Upper lobe of right lung (tissue), 1 donor: ENCODE measurements around the gene OTOP2. TPM values are rescaled to one million over a fixed set of nuclear protein-coding genes. Genes with fewer than 3 reads are reported as not detected.

Experiments used
- ATAC-seq: fragments of 200-7000 bp; cut with Tn5 transposase; one replicate; pipeline ENCODE4 v1.9.1; 2020; ENCODE audit warnings: mild to moderate bottlenecking, moderate library complexity
- DNase-seq: peaks from one replicate; pipeline ENCODE4 v3.0.0-alpha.2; 2020
- H3K27ac ChIP-seq: fragments of 200-600 bp; one replicate; pipeline ENCODE4 v1.8.0; 2022
- H3K27me3 ChIP-seq: fragments of 200-600 bp; one replicate; pipeline ENCODE4 v1.8.0; 2022; ENCODE audit warnings: mild to moderate bottlenecking
- H3K36me3 ChIP-seq: fragments of 200-600 bp; one replicate; pipeline ENCODE4 v1.8.0; 2022
- H3K4me1 ChIP-seq: fragments of 200-600 bp; one replicate; pipeline ENCODE4 v1.8.0; 2022
- H3K4me3 ChIP-seq: fragments of 200-600 bp; one replicate; pipeline ENCODE4 v1.8.0; 2022; ENCODE audit warnings: mild to moderate bottlenecking
- H3K9me3 ChIP-seq: fragments of 200-600 bp; one replicate; pipeline ENCODE4 v1.8.0; 2022
- CTCF ChIP-seq: fragments of 200-600 bp; IDR thresholded peaks from one replicate; pipeline ENCODE4 v1.8.0; 2022; ENCODE audit warnings: antibody characterized with exemption
- intact Hi-C: fragments of 100-400 bp; cut with DNase I; formaldehyde crosslinking; loops from one replicate; pipeline ENCODE4 v1.11.0; 2022
- total RNA-seq: library from RNA; stranded (reverse); fragmentation: NEBNext Ultra II Directional; extraction: Animal tissue kit (Norgen Biotek cat#: 25700); gene quantifications from one replicate; pipeline ENCODE4 v1.2.1, GENCODE V29; 2021
- donor health status: DM: no; HTN: yes; CAD: no; lungs with severe emphysema.

The OTOP2 gene
- total RNA-seq, 1 donor from 2014 or later, result not detected

- Histone ChIP-seq H3K9me3 (no peaks in the 10 kb centered on the region), H3K27me3 (no peaks in the 10 kb centered on the region), H3K27ac (no peak overlapping the region), H3K4me1 (no peaks in the 10 kb centered on the region), H3K4me3 (no peak overlapping the region), H3K36me3 (peaks cover 4% of the 10 kb centered on the region)
- no peak for TF ChIP-seq CTCF
- intact Hi-C loops, result no loop called here
- ATAC-seq, result no peak
- no peak for DNase-seq
These were observed 30.0 kb downstream of the OTOP2 start for GRCh38 chr17:74954115-74954514.

- DNase-seq (no peak), ATAC-seq (no peak)
- no peak for TF ChIP-seq CTCF
- no peak overlapping the region for H3K27ac ChIP-seq
- no peaks in the 10 kb centered on the region for H3K4me1 ChIP-seq
- no peaks in the 10 kb centered on the region for H3K9me3 ChIP-seq
- no peak overlapping the region for H3K4me3 ChIP-seq
- peaks cover 4% of the 10 kb centered on the region for H3K36me3 ChIP-seq
- H3K27me3 ChIP-seq, result no peaks in the 10 kb centered on the region
- intact Hi-C loops, result no loop called here
These were observed 30.8 kb downstream of the OTOP2 start for GRCh38 chr17:74954665-74955421.

GRCh38 chr17:74956093-74956492, 32.0 kb downstream of the OTOP2 start:
- intact Hi-C loops, result no loop called here
- H3K36me3 ChIP-seq, result peaks cover 4% of the 10 kb centered on the region
- ATAC-seq, result no peak

GRCh38 chr17:74957935-74958740, 34.1 kb downstream of the OTOP2 start:
- peak; percentile 57 for ATAC-seq
- Histone ChIP-seq H3K27ac (no peak overlapping the region), H3K36me3 (peaks cover 4% of the 10 kb centered on the region), H3K27me3 (no peaks in the 10 kb centered on the region), H3K9me3 (no peaks in the 10 kb centered on the region), H3K4me1 (peaks cover 4% of the 10 kb centered on the region), H3K4me3 (no peak overlapping the region)
- intact Hi-C loops, result no loop called here
- peak; percentile 86 for DNase-seq
- peak; percentile 96 for TF ChIP-seq CTCF

More at GRCh38 chr17:74956093-74956492, 32.0 kb downstream of the OTOP2 start:
- Histone ChIP-seq H3K4me3 (no peak overlapping the region), H3K27me3 (no peaks in the 10 kb centered on the region), H3K9me3 (no peaks in the 10 kb centered on the region), H3K4me1 (no peaks in the 10 kb centered on the region), H3K27ac (no peak overlapping the region)
- TF ChIP-seq CTCF, result no peak
- DNase-seq, result no peak

GRCh38 chr17:74959826-74960515, 35.9 kb downstream of the OTOP2 start:
- no peak for DNase-seq
- Histone ChIP-seq H3K36me3 (peaks cover 2% of the 10 kb centered on the region), H3K27me3 (no peaks in the 10 kb centered on the region), H3K4me1 (peaks cover 4% of the 10 kb centered on the region), H3K4me3 (no peak overlapping the region), H3K9me3 (no peaks in the 10 kb centered on the region), H3K27ac (no peak overlapping the region)
- intact Hi-C loops, result loop anchor here (10.0 kb wide), 1 partner anchor 55 kb away; the partner anchor contains the start of gene MRPL58
- ATAC-seq, result peak; percentile 9
- TF ChIP-seq CTCF, result no peak
